ENCODE data around the gene PPP1R13B.

PPP1R13B gene

DNA sequence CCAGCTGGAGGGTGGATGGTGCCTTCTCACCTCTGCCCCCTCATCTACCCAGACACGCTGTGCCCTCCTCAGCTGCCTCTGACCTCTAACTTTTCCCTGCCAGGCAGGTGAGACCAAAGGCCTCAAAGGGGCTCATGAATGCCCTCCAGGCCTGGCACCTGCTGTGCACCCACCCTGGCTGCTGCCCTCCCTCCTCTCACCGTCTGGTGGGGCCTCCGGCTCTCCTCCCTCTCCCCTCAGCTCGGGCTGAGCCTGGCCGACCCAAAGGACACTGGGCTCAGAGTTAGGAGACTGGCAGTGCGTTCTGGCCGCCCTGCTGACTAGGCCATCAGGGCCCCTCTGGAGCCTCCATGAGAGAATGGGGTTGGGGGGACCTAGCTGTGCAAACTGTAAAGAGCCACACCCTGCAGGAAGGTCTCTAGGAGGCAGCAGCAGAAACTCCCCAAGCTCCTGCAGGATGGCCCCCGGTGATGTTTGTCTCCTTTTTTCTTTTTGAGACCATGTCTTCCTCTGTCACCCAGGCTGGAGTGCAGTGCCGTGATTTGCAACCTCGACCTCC lies 40.3 kb upstream of the PPP1R13B start:
- Histone ChIP-seq H3K27me3 (replicated peaks; ENCODE audit: control insufficient read depth, insufficient read depth, low read length) (peaks cover 24% of the 10 kb centered on the region), H3K9ac (ENCODE audit: low read length) (no peak overlapping the region), H3K36me3 (ENCODE audit: control insufficient read depth, insufficient read depth, low read length, severe bottlenecking) (no peaks in the 10 kb centered on the region), H3K9me3 (ENCODE audit: control insufficient read depth, low read length) (no peaks in the 10 kb centered on the region), H3K4me3 (ENCODE audit: low read length) (no peak overlapping the region), H3K4me1 (ENCODE audit: control insufficient read depth, insufficient read depth, low read length) (peaks cover 13% of the 10 kb centered on the region)
- no peak for DNase-seq (ENCODE audit: low read depth)

GRCh38 chr14:103887170-103887501 lies 39.8 kb upstream of the PPP1R13B start:
- no peak for DNase-seq (ENCODE audit: low read depth)
- no peak overlapping the region for H3K9ac ChIP-seq (ENCODE audit: low read length)
- peaks cover 13% of the 10 kb centered on the region for H3K4me1 ChIP-seq (ENCODE audit: control insufficient read depth, insufficient read depth, low read length)
- no peaks in the 10 kb centered on the region for H3K9me3 ChIP-seq (ENCODE audit: control insufficient read depth, low read length)
- no peaks in the 10 kb centered on the region for H3K36me3 ChIP-seq (ENCODE audit: control insufficient read depth, insufficient read depth, low read length, severe bottlenecking)
- peaks cover 29% of the 10 kb centered on the region for H3K27me3 ChIP-seq (replicated peaks; ENCODE audit: control insufficient read depth, insufficient read depth, low read length)
- H3K4me3 ChIP-seq (ENCODE audit: low read length): no peak overlapping the region

- no peaks in the 10 kb centered on the region for H3K9me3 ChIP-seq (ENCODE audit: control insufficient read depth, low read length)
- no peak overlapping the region for H3K9ac ChIP-seq (ENCODE audit: low read length)
- peaks cover 32% of the 10 kb centered on the region for H3K27me3 ChIP-seq (replicated peaks; ENCODE audit: control insufficient read depth, insufficient read depth, low read length)
- no peak overlapping the region for H3K4me3 ChIP-seq (ENCODE audit: low read length)
- H3K36me3 ChIP-seq (ENCODE audit: control insufficient read depth, insufficient read depth, low read length, severe bottlenecking): no peaks in the 10 kb centered on the region
- H3K4me1 ChIP-seq (ENCODE audit: control insufficient read depth, insufficient read depth, low read length): peaks cover 13% of the 10 kb centered on the region
- peak; percentile 13 for DNase-seq (ENCODE audit: low read depth)
Observed at GRCh38 chr14:103886304-103887169, 39.2 kb upstream of the PPP1R13B start.

- no peak for DNase-seq (ENCODE audit: low read depth)
- peaks cover 32% of the 10 kb centered on the region for H3K27me3 ChIP-seq (replicated peaks; ENCODE audit: control insufficient read depth, insufficient read depth, low read length)
- H3K36me3 ChIP-seq (ENCODE audit: control insufficient read depth, insufficient read depth, low read length, severe bottlenecking): no peaks in the 10 kb centered on the region
- no peak overlapping the region for H3K4me3 ChIP-seq (ENCODE audit: low read length)
- peaks cover 21% of the 10 kb centered on the region for H3K4me1 ChIP-seq (ENCODE audit: control insufficient read depth, insufficient read depth, low read length)
- no peak overlapping the region for H3K9ac ChIP-seq (ENCODE audit: low read length)
- no peaks in the 10 kb centered on the region for H3K9me3 ChIP-seq (ENCODE audit: control insufficient read depth, low read length)
Observed at GRCh38 chr14:103885509-103885932, 38.1 kb upstream of the PPP1R13B start.

GRCh38 chr14:103884854-103885253 lies 37.5 kb upstream of the PPP1R13B start:
- peaks cover 28% of the 10 kb centered on the region for H3K4me1 ChIP-seq (ENCODE audit: control insufficient read depth, insufficient read depth, low read length)
- H3K9ac ChIP-seq (ENCODE audit: low read length): no peak overlapping the region
- H3K27me3 ChIP-seq (replicated peaks; ENCODE audit: control insufficient read depth, insufficient read depth, low read length): peaks cover 32% of the 10 kb centered on the region
- H3K4me3 ChIP-seq (ENCODE audit: low read length): no peak overlapping the region
- no peaks in the 10 kb centered on the region for H3K9me3 ChIP-seq (ENCODE audit: control insufficient read depth, low read length)
- no peaks in the 10 kb centered on the region for H3K36me3 ChIP-seq (ENCODE audit: control insufficient read depth, insufficient read depth, low read length, severe bottlenecking)
- DNase-seq (ENCODE audit: low read depth): no peak

DNA sequence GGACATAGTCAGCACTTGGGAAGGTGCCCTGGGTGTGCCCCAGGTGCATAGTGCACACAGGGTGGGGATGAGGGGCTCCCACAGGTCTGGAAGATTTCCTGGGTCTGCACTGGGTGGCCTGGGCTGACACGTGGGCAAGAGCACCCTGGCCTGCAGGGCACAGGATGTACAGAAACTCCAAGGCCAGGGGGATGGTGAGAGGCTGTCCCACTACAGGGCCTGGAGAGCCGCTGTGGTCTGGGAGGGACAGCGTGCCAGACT lies 35.8 kb upstream of the PPP1R13B start:
- H3K4me1 ChIP-seq (ENCODE audit: control insufficient read depth, insufficient read depth, low read length): peaks cover 25% of the 10 kb centered on the region
- peaks cover 32% of the 10 kb centered on the region for H3K27me3 ChIP-seq (replicated peaks; ENCODE audit: control insufficient read depth, insufficient read depth, low read length)
- no peak overlapping the region for H3K4me3 ChIP-seq (ENCODE audit: low read length)
- no peak for DNase-seq (ENCODE audit: low read depth)
- H3K9ac ChIP-seq (ENCODE audit: low read length): no peak overlapping the region
- no peaks in the 10 kb centered on the region for H3K9me3 ChIP-seq (ENCODE audit: control insufficient read depth, low read length)
- H3K36me3 ChIP-seq (ENCODE audit: control insufficient read depth, insufficient read depth, low read length, severe bottlenecking): no peaks in the 10 kb centered on the region

DNA sequence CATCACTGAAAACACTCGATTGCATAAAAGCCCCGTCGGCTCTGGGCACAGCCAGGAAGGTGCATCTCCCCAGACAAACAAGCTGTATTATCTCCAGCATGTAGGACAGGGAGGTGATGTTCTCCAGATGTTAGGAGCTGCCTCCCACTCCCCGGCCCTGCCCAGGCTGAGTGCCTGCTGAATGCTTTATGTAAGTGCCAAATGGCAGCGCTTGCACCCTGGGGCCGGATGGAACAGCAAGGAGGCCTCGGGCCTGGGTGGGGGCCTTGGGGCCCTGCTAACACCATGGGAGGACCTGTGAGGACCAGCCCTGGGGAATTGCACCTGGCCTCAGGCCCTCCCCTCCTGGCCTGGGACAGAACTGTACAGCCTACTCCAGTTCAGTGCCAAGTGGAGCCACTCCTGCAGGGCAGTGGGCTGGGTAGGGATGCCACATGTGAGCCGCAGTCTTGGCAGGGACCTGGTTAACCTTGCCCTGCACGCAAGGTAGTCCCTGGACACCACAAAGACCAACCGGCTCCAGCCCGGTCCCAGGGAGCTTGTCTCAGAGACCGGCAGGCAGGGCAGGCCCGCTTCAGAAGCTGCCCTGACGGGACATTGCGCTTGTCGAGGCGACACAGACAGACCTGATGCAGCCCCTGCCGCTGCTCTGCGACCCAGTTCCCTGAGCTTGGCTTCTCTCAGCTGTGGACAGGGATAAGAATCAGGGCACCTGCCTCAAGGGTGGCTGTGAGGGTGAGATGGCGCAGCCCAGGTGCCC lies 35.3 kb upstream of the PPP1R13B start:
- H3K9ac ChIP-seq (ENCODE audit: low read length): no peak overlapping the region
- peaks cover 25% of the 10 kb centered on the region for H3K4me1 ChIP-seq (ENCODE audit: control insufficient read depth, insufficient read depth, low read length)
- H3K9me3 ChIP-seq (ENCODE audit: control insufficient read depth, low read length): no peaks in the 10 kb centered on the region
- H3K4me3 ChIP-seq (ENCODE audit: low read length): no peak overlapping the region
- H3K36me3 ChIP-seq (ENCODE audit: control insufficient read depth, insufficient read depth, low read length, severe bottlenecking): no peaks in the 10 kb centered on the region
- peaks cover 32% of the 10 kb centered on the region for H3K27me3 ChIP-seq (replicated peaks; ENCODE audit: control insufficient read depth, insufficient read depth, low read length)
- no peak for DNase-seq (ENCODE audit: low read depth)

- Histone ChIP-seq H3K4me3 (ENCODE audit: low read length) (no peak overlapping the region), H3K9me3 (ENCODE audit: control insufficient read depth, low read length) (no peaks in the 10 kb centered on the region), H3K36me3 (ENCODE audit: control insufficient read depth, insufficient read depth, low read length, severe bottlenecking) (no peaks in the 10 kb centered on the region), H3K4me1 (ENCODE audit: control insufficient read depth, insufficient read depth, low read length) (peaks cover 23% of the 10 kb centered on the region), H3K27me3 (replicated peaks; ENCODE audit: control insufficient read depth, insufficient read depth, low read length) (peaks cover 29% of the 10 kb centered on the region), H3K9ac (ENCODE audit: low read length) (no peak overlapping the region)
- no peak for DNase-seq (ENCODE audit: low read depth)
Observed at GRCh38 chr14:103881268-103882201, 34.2 kb upstream of the PPP1R13B start.

DNA sequence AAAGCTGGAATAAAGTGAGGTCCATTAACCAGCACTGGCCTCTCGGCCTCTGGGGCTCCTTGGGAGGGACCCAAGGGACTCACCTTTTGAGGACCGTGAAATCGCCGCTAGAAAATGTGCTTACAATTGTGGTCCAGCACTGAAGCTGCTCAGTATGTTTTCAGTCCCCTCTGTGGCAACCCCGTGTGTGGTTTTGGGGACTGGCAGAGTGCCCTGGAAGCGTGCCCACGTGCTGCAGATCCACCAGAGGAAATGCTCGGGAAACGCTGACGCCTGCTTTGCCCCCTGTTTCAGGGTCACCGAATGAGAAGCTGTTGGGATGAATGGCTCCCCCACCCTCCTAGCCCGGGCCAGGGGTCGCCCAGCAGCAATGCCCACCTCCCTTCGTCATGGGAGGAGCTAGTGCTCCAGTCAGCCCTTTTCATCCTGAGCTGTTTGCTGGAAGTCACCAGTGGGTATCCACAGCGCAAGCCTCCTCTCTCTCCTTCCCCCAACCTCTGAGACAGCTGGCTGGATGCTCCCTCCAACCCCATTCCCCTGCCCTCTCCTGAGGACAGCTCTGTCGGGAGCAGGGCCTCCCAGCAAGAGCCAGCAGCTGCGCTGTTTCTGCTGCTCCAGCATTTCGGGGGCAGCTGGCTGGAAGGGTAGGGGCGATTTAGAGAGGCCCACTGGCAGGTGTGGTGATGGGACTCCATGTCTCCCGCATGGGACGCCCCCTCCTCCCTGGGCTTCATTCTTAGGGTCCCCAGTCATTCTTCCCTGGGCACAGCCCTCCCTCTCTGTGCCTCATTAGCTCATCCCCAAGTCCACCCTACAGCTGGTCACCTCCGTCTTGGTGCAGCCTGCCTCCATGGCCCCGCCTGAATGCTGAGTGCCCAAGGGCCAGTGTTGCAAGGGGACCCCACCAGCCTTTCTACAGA lies 33.2 kb upstream of the PPP1R13B start:
- peak overlapping the region; percentile 40 for H3K9ac ChIP-seq (ENCODE audit: low read length)
- peak; percentile 83 for DNase-seq (ENCODE audit: low read depth)
- H3K4me1 ChIP-seq (ENCODE audit: control insufficient read depth, insufficient read depth, low read length): peaks cover 18% of the 10 kb centered on the region
- no peaks in the 10 kb centered on the region for H3K9me3 ChIP-seq (ENCODE audit: control insufficient read depth, low read length)
- H3K4me3 ChIP-seq (ENCODE audit: low read length): peak overlapping the region; percentile 59
- H3K27me3 ChIP-seq (replicated peaks; ENCODE audit: control insufficient read depth, insufficient read depth, low read length): peaks cover 21% of the 10 kb centered on the region
- H3K36me3 ChIP-seq (ENCODE audit: control insufficient read depth, insufficient read depth, low read length, severe bottlenecking): no peaks in the 10 kb centered on the region

GRCh38 chr14:103879570-103880347 lies 32.4 kb upstream of the PPP1R13B start:
- H3K4me3 ChIP-seq (ENCODE audit: low read length): peak overlapping the region; percentile 59
- DNase-seq (ENCODE audit: low read depth): no peak
- H3K9ac ChIP-seq (ENCODE audit: low read length): peak overlapping the region; percentile 40
- peaks cover 18% of the 10 kb centered on the region for H3K4me1 ChIP-seq (ENCODE audit: control insufficient read depth, insufficient read depth, low read length)
- no peaks in the 10 kb centered on the region for H3K9me3 ChIP-seq (ENCODE audit: control insufficient read depth, low read length)
- peaks cover 18% of the 10 kb centered on the region for H3K27me3 ChIP-seq (replicated peaks; ENCODE audit: control insufficient read depth, insufficient read depth, low read length)
- H3K36me3 ChIP-seq (ENCODE audit: control insufficient read depth, insufficient read depth, low read length, severe bottlenecking): no peaks in the 10 kb centered on the region

Measured in adipocyte (in vitro differentiated cells).